ENCODE measurements around the gene TRPC4AP.

Gene TRPC4AP

GRCh38 chr20:35000922-35001595 is 91.5 kb downstream of the TRPC4AP start:
- no peak for DNase-seq

- no peak for DNase-seq
Observed at GRCh38 chr20:35000311-35000921, 92.2 kb downstream of the TRPC4AP start.

GRCh38 chr20:34999782-35000181 is 92.8 kb downstream of the TRPC4AP start:
- no peak for DNase-seq

- no peak for DNase-seq
Observed at GRCh38 chr20:34999021-34999451, 93.6 kb downstream of the TRPC4AP start.

- no peak for DNase-seq
Observed at GRCh38 chr20:34998331-34998950, 94.2 kb downstream of the TRPC4AP start.

- DNase-seq: no peak
Observed at GRCh38 chr20:34997774-34998173, 94.8 kb downstream of the TRPC4AP start.

- DNase-seq: no peak
Observed at GRCh38 chr20:34997131-34997561, 95.5 kb downstream of the TRPC4AP start.

- DNase-seq: no peak
Observed at GRCh38 chr20:34996243-34997028, 96.2 kb downstream of the TRPC4AP start.

GRCh38 chr20:34995696-34996095 is 96.9 kb downstream of the TRPC4AP start:
- no peak for DNase-seq

- DNase-seq: no peak
Observed at GRCh38 chr20:34995192-34995591, 97.4 kb downstream of the TRPC4AP start.

- DNase-seq: no peak
Observed at GRCh38 chr20:34994509-34995131, 98.0 kb downstream of the TRPC4AP start.

- no peak for DNase-seq
Observed at GRCh38 chr20:34993941-34994508, 98.6 kb downstream of the TRPC4AP start.

GRCh38 chr20:34992751-34993417 is 99.7 kb downstream of the TRPC4AP start:
- no peak for DNase-seq

GRCh38 chr20:34990661-34991214 is 101.9 kb downstream of the TRPC4AP start:
- no peak for DNase-seq

GRCh38 chr20:34990231-34990630 is 102.4 kb downstream of the TRPC4AP start:
- no peak for DNase-seq

GRCh38 chr20:34989670-34990069 is 102.9 kb downstream of the TRPC4AP start:
- DNase-seq: no peak

GRCh38 chr20:34989118-34989517 is 103.5 kb downstream of the TRPC4AP start:
- DNase-seq: no peak

GRCh38 chr20:34988191-34988540 is 104.4 kb downstream of the TRPC4AP start:
- DNase-seq: no peak

GRCh38 chr20:34987288-34988190 is 105.1 kb downstream of the TRPC4AP start:
- DNase-seq: no peak

Measured in inflammatory macrophage (primary cell).